H1 (cell line): ENCODE measurements around the gene TMEM63C. TPM values are rescaled to one million over a fixed set of nuclear protein-coding genes. Genes with fewer than 3 reads are reported as not detected.
A peak's percentile ranks its signal among the peaks of the same experiment; 100 is the strongest.

ENCODE experiments used
- CHD7 ChIP-seq: fragments of 300-600 bp; sonication (generic); IDR thresholded peaks from 2 replicates; pipeline ENCODE4 v1.7.1; 2012; ENCODE audit warnings: low read length, moderate library complexity, mild to moderate bottlenecking, inconsistent platforms; ENCODE audit not compliant: insufficient replicate concordance
- CTCF ChIP-seq, 3 experiments: IDR thresholded peaks; 1 replicate in 2 of 3; 2 replicates in 1 of 3; pipeline versions ENCODE4 v1.5.1 to v1.6.1; 2011; ENCODE audit warnings: low read length in 3 of 3, mild to moderate bottlenecking in 3 of 3, inconsistent platforms in 2 of 3, low read depth in 1 of 3, moderate library complexity in 1 of 3; ENCODE audit not compliant: insufficient read depth in 1 of 3; ENCODE audit errors: control extremely low read depth in 1 of 3
- EGR1 ChIP-seq: IDR thresholded peaks from 2 replicates; pipeline ENCODE4 v1.6.1; 2011; ENCODE audit warnings: low read depth, low read length, borderline replicate concordance
- JUN ChIP-seq: IDR thresholded peaks from 2 replicates; pipeline ENCODE4 v1.6.1; 2011; ENCODE audit warnings: low read depth, mild to moderate bottlenecking, improper control_type of control experiment, low read length
- RAD21 ChIP-seq, 2 experiments: IDR thresholded peaks in 1 of 2; conservative IDR thresholded peaks in 1 of 2; 2 replicates each; pipeline ENCODE4 v1.6.1; 2011; ENCODE audit warnings: low read depth in 2 of 2, low read length in 2 of 2, improper control_type of control experiment in 1 of 2, inconsistent platforms in 1 of 2, mild to moderate bottlenecking in 1 of 2, moderate library complexity in 1 of 2
- RFX5 ChIP-seq: IDR thresholded peaks from 2 replicates; pipeline ENCODE4 v1.6.1; 2011; ENCODE audit warnings: low read depth, low read length, improper control_type of control experiment, borderline replicate concordance
- polyA plus RNA-seq, 7 experiments: library from polyadenylated mRNA; depleted of rRNA in 3 of 7; stranded (reverse) in 5 of 7; unstranded in 2 of 7; fragments of >200 nt in 5 of 7; fragments of 200-250 nt in 2 of 7; gene quantifications; 1 replicate in 5 of 7; 2 replicates in 1 of 7; 4 replicates in 1 of 7; pipeline versions ENCODE4 v1.2.1 to v1.2.3, GENCODE V29; 2011 to 2013; ENCODE audit warnings: missing spikeins in 2 of 7, mixed read lengths in 2 of 7
- total RNA-seq: library from RNA; stranded (reverse); fragmentation: NEBNext Ultra II Directional; extraction: Animal tissue kit (Norgen Biotek cat#: 25700); gene quantifications from 2 replicates; pipeline ENCODE4 v1.2.1, GENCODE V29; 2021

The TMEM63C gene
- total and polyA plus RNA-seq, 2 of the 8 experiments (the other 6 are each of a cell fraction or from before 2014, with no cell fraction given) = 3.0 to 7.6 TPM

- TF ChIP-seq CHD7 (no peak), JUN (no peak), CTCF (IDR thresholded peaks at IDR 0.05; ENCODE audit: control extremely low read depth in 1 of 3, insufficient read depth in 1 of 3, low read depth in 1 of 3, low read length in 3 of 3) (peak; percentile 36 to 44 (median 38); a peak in 3 of 4 replicates), RFX5 (no peak), RAD21 (IDR thresholded peaks at IDR 0.05 in 1 of 2, conservative IDR thresholded peaks at IDR 0.05 in 1 of 2; ENCODE audit: low read depth in 2 of 2, low read length in 2 of 2) (peak; percentile 48 to 57), EGR1 (no peak)
These were observed 94.0 kb downstream of the TMEM63C start (continued) for GRCh38 chr14:77275601-77276017.
